H9 (cell line): ENCODE results near the gene FUZ. TPM values are rescaled to one million over a fixed set of nuclear protein-coding genes. Genes with fewer than 3 reads are reported as not detected.

Experiments used
- DNase-seq: peaks from one replicate; pipeline ENCODE4 v3.0.0-alpha.2; 2017
- H2AFZ ChIP-seq: one replicate; pipeline ENCODE4 v1.6.1; 2013; ENCODE audit warnings: mild to moderate bottlenecking, low read length, control low read depth, moderate library complexity
- H2AK5ac ChIP-seq: 2 replicates; pipeline ENCODE4 v1.6.1; 2013; ENCODE audit warnings: low read length, control low read depth, mixed read lengths; ENCODE audit not compliant: insufficient read length
- H2BK120ac ChIP-seq: one replicate; pipeline ENCODE4 v1.6.1; 2013; ENCODE audit warnings: low read depth, mild to moderate bottlenecking, low read length, control low read depth, inconsistent platforms; ENCODE audit not compliant: poor library complexity, severe bottlenecking
- H2BK12ac ChIP-seq: 2 replicates; pipeline ENCODE4 v1.6.1; 2013; ENCODE audit warnings: low read length, control low read depth, mixed read lengths, low read depth; ENCODE audit not compliant: insufficient read length
- H2BK15ac ChIP-seq: 2 replicates; pipeline ENCODE4 v1.6.1; 2013; ENCODE audit warnings: low read depth, low read length, control low read depth
- H2BK20ac ChIP-seq: one replicate; pipeline ENCODE4 v1.6.1; 2013; ENCODE audit warnings: low read depth, mild to moderate bottlenecking, low read length, control low read depth, inconsistent platforms; ENCODE audit not compliant: poor library complexity, severe bottlenecking
- H2BK5ac ChIP-seq: 2 replicates; pipeline ENCODE4 v1.6.1; 2013; ENCODE audit warnings: low read length, control low read depth, mixed read lengths; ENCODE audit not compliant: insufficient read length
- H3K14ac ChIP-seq: 2 replicates; pipeline ENCODE4 v1.6.1; 2013; ENCODE audit warnings: low read length, control low read depth; ENCODE audit not compliant: insufficient read depth
- H3K18ac ChIP-seq: 2 replicates; pipeline ENCODE4 v1.6.1; 2013; ENCODE audit warnings: low read depth, mild to moderate bottlenecking, mixed read lengths, low read length, control low read depth; ENCODE audit not compliant: insufficient read length
- H3K23ac ChIP-seq: 2 replicates; pipeline ENCODE4 v1.6.1; 2013; ENCODE audit warnings: low read length, control low read depth, mixed read lengths, low read depth; ENCODE audit not compliant: insufficient read length
- H3K23me2 ChIP-seq: 2 replicates; pipeline ENCODE4 v1.6.1; 2013; ENCODE audit warnings: low read depth, mild to moderate bottlenecking, mixed read lengths, low read length, control low read depth; ENCODE audit not compliant: insufficient read length, poor library complexity, severe bottlenecking
- H3K27ac ChIP-seq: 2 replicates; pipeline ENCODE4 v1.5.1; 2013; ENCODE audit warnings: low read length, control low read depth, mixed read lengths, low read depth; ENCODE audit not compliant: insufficient read length
- H3K27me3 ChIP-seq: 2 replicates; pipeline ENCODE4 v1.6.1; 2013; ENCODE audit warnings: low read length, control low read depth, inconsistent platforms; ENCODE audit not compliant: insufficient read depth
- H3K4ac ChIP-seq: 2 replicates; pipeline ENCODE4 v1.6.1; 2013; ENCODE audit warnings: low read depth, mild to moderate bottlenecking, control low read depth, inconsistent platforms, low read length, moderate library complexity
- H3K4me1 ChIP-seq: 2 replicates; pipeline ENCODE4 v1.6.1; 2013; ENCODE audit warnings: low read length, control low read depth, inconsistent platforms; ENCODE audit not compliant: insufficient read depth
- H3K4me2 ChIP-seq: 2 replicates; pipeline ENCODE4 v1.6.1; 2013; ENCODE audit warnings: low read length, control low read depth, mixed read lengths; ENCODE audit not compliant: insufficient read length, insufficient read depth
- H3K56ac ChIP-seq: 2 replicates; pipeline ENCODE4 v1.6.1; 2013; ENCODE audit warnings: low read depth, mild to moderate bottlenecking, mixed read lengths, low read length, control low read depth; ENCODE audit not compliant: insufficient read length
- H3K79me1 ChIP-seq: 2 replicates; pipeline ENCODE4 v1.6.1; 2013; ENCODE audit warnings: low read depth, mild to moderate bottlenecking, moderate library complexity, low read length, control low read depth, inconsistent platforms; ENCODE audit not compliant: insufficient read depth, poor library complexity, severe bottlenecking
- H3K79me2 ChIP-seq: 2 replicates; pipeline ENCODE4 v1.6.1; 2013; ENCODE audit warnings: low read length, control low read depth, inconsistent platforms; ENCODE audit not compliant: insufficient read depth
- H3K9ac ChIP-seq: 2 replicates; pipeline ENCODE4 v1.6.1; 2013; ENCODE audit warnings: low read length, control low read depth, mixed read lengths; ENCODE audit not compliant: insufficient read length; ENCODE audit errors: extremely low read depth
- H3K9me3 ChIP-seq: one replicate; pipeline ENCODE4 v1.6.1; 2013; ENCODE audit warnings: low read depth, low read length, inconsistent platforms; ENCODE audit not compliant: control insufficient read depth
- H3T11ph ChIP-seq: one replicate; pipeline ENCODE4 v1.6.1; 2013; ENCODE audit warnings: mild to moderate bottlenecking, low read length, control low read depth, inconsistent platforms
- H4K20me1 ChIP-seq: one replicate; pipeline ENCODE4 v1.6.1; 2013; ENCODE audit not compliant: control insufficient read depth, insufficient read length, insufficient read depth
- H4K5ac ChIP-seq: 2 replicates; pipeline ENCODE4 v1.6.1; 2013; ENCODE audit warnings: low read depth, mild to moderate bottlenecking, mixed read lengths, low read length, control low read depth; ENCODE audit not compliant: insufficient read length
- H4K8ac ChIP-seq: replicated peaks from 2 replicates; pipeline ENCODE4 v1.6.1; 2013; ENCODE audit warnings: low read length, control low read depth, mixed read lengths, low read depth; ENCODE audit not compliant: insufficient read length
- H4K91ac ChIP-seq: 2 replicates; pipeline ENCODE4 v1.6.1; 2013; ENCODE audit warnings: low read depth, mild to moderate bottlenecking, moderate library complexity, mixed read lengths, low read length, control low read depth; ENCODE audit not compliant: insufficient read length
- H3K27ac Mint-ChIP-seq, 3 experiments: 2 replicates in 2 of 3; 3 replicates in 1 of 3; pipeline ENCODE4 v1.8.0; 2020 to 2021; ENCODE audit warnings: mixed read lengths in 3 of 3, mild to moderate bottlenecking in 1 of 3, moderate library complexity in 1 of 3
- H3K27me3 Mint-ChIP-seq: 2 replicates; pipeline ENCODE4 v1.8.0; 2021; ENCODE audit warnings: low read depth, mild to moderate bottlenecking, moderate library complexity, mixed read lengths
- H3K36me3 Mint-ChIP-seq, 3 experiments: 2 replicates in 2 of 3; 3 replicates in 1 of 3; pipeline ENCODE4 v1.8.0; 2020 to 2021; ENCODE audit warnings: low read depth in 3 of 3, mixed read lengths in 3 of 3; ENCODE audit not compliant: insufficient read depth in 1 of 3
- H3K4me1 Mint-ChIP-seq, 2 experiments: 2 replicates each; pipeline ENCODE4 v1.8.0; 2020; ENCODE audit warnings: mixed read lengths in 2 of 2
- H3K4me3 Mint-ChIP-seq, 2 experiments: 2 replicates in 1 of 2; 3 replicates in 1 of 2; pipeline ENCODE4 v1.8.0; 2020 to 2021; ENCODE audit warnings: mild to moderate bottlenecking in 2 of 2, mixed read lengths in 2 of 2, moderate library complexity in 1 of 2
- H3K9me3 Mint-ChIP-seq, 2 experiments: 2 replicates in 1 of 2; 3 replicates in 1 of 2; pipeline ENCODE4 v1.8.0; 2020; ENCODE audit warnings: mild to moderate bottlenecking in 2 of 2, mixed read lengths in 2 of 2, moderate library complexity in 1 of 2
- CTCF ChIP-seq: fragments of 200-600 bp; sonication (generic); conservative IDR thresholded peaks from 3 replicates; pipeline ENCODE4 v1.8.0; 2021; ENCODE audit warnings: antibody characterized with exemption, mild to moderate bottlenecking
- WGBS: extraction: QIAGEN DNeasy Blood & Tissue Kit; methylation state at CpG from one replicate; pipeline ENCODE4 v1.1.7; 2013; ENCODE audit warnings: missing lambda C conversion rate, low lambda C conversion rate, mixed read lengths; ENCODE audit not compliant: insufficient read length; ENCODE audit errors: extremely low coverage; 5-methylcytosine and 5-hydroxymethylcytosine counted together
- total RNA-seq: library from RNA; stranded (reverse); gene quantifications from 2 replicates; pipeline ENCODE4 v1.2.1, GENCODE V29; 2021

FUZ gene
- total RNA-seq, 1 experiment from 2014 or later = 25.1 TPM

GRCh38 chr19:49862391-49863253, 49.5 kb upstream of the FUZ start:
- Mint-ChIP-seq H3K9me3 (peaks cover 0 to 4% of the 10 kb centered on the region in 2 experiments; a peak in 1 of 5 replicates), H3K4me1 (peaks cover 23 to 42% of the 10 kb centered on the region in 2 experiments), H3K27me3 (peaks cover 3% of the 10 kb centered on the region), H3K27ac (peak overlapping the region in 2 of 3 experiments; percentile 34 to 84; a peak in 2 of 7 replicates), H3K36me3 (peaks cover 28 to 77% (median 59%) of the 10 kb centered on the region in 3 experiments), H3K4me3 (peak overlapping the region in 1 of 2 experiments; percentile 50; a peak in 1 of 5 replicates)
- Histone ChIP-seq H3K79me1 (peaks cover 5% of the 10 kb centered on the region), H3K79me2 (no peaks in the 10 kb centered on the region; the same call in 1 of the 2 replicates), H2BK15ac (no peak overlapping the region), H3K23me2 (peaks cover 7% of the 10 kb centered on the region), H2BK120ac (no peak overlapping the region), H3K18ac (no peak overlapping the region), H3K4ac (no peak overlapping the region), H4K20me1 (no peaks in the 10 kb centered on the region), H3K4me1 (no peaks in the 10 kb centered on the region), H2AFZ (no peak overlapping the region), H2BK20ac (no peak overlapping the region), H2BK12ac (no peak overlapping the region), H3K9me3 (no peaks in the 10 kb centered on the region), H4K8ac (no peak overlapping the region), H3T11ph (no peak overlapping the region), H2AK5ac (no peak overlapping the region), H4K91ac (no peak overlapping the region), H3K56ac (no peak overlapping the region), H3K4me2 (no peak overlapping the region), H3K27ac (no peak overlapping the region), H4K5ac (no peak overlapping the region), H3K9ac (no peak overlapping the region), H2BK5ac (no peak overlapping the region), H3K27me3 (no peaks in the 10 kb centered on the region), H3K23ac (no peak overlapping the region), H3K14ac (no peak overlapping the region)
- peak; percentile 65 for TF ChIP-seq CTCF
- WGBS = no CpG with 5 or more reads among the region's 49 CpGs
- peak; percentile 79 for DNase-seq
